ENCODE measurements around the gene SLC6A19. TPM values are rescaled to one million over a fixed set of nuclear protein-coding genes. Genes with fewer than 3 reads are reported as not detected.

The SLC6A19 gene
- total RNA-seq, 3 donors from 2014 or later: 0.08 TPM; not detected in 2

DNA sequence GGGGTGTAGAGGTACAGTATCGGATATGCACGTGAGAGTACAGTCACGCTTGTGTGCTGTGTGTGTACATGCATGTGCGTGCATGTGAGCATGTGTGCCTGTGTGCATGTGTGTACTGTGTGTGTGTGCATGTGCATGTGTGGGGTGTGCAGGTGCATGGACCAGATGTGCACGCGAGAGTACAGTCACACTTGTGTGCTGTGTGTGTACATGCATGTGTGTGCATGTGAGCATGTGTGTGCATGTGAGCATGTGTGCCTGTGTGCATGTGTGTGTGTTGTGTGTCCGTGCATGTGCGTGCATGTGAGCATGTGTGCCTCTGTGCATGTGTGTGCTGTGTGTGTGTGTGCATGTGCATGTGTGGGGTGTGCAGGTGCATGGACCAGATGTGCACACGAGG is 10.3 kb downstream of the SLC6A19 start:
- ATAC-seq: no peak
- no peaks in the 10 kb centered on the region for H3K36me3 Mint-ChIP-seq (ENCODE audit: insufficient read depth)
- no peaks in the 10 kb centered on the region for H3K9me3 Mint-ChIP-seq
- H3K4me1 Mint-ChIP-seq (ENCODE audit: low read depth): no peaks in the 10 kb centered on the region
- no peak for DNase-seq
- no peak overlapping the region for H3K4me3 Mint-ChIP-seq
- no peaks in the 10 kb centered on the region for H3K27me3 Mint-ChIP-seq (ENCODE audit: low read depth)

DNA sequence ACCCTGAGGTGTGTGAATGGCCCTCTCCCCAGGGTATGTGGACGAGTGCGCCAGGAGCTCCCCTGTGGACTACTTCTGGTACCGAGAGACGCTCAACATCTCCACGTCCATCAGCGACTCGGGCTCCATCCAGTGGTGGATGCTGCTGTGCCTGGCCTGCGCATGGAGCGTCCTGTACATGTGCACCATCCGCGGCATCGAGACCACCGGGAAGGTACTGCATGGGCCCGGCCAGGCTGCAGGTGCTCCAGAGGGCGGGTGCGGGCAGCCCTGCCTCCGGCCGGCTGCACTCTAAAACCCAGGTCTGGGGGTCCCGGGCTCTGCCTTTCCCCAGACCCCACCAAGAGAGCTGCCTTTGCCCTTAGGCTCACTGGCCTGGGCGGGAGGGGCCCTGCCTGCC is 10.9 kb downstream of the SLC6A19 start:
- Mint-ChIP-seq H3K27me3 (ENCODE audit: low read depth) (no peaks in the 10 kb centered on the region), H3K36me3 (ENCODE audit: insufficient read depth) (no peaks in the 10 kb centered on the region), H3K9me3 (no peaks in the 10 kb centered on the region), H3K4me1 (ENCODE audit: low read depth) (no peaks in the 10 kb centered on the region), H3K4me3 (no peak overlapping the region)
- no peak for ATAC-seq
- DNase-seq: no peak

DNA sequence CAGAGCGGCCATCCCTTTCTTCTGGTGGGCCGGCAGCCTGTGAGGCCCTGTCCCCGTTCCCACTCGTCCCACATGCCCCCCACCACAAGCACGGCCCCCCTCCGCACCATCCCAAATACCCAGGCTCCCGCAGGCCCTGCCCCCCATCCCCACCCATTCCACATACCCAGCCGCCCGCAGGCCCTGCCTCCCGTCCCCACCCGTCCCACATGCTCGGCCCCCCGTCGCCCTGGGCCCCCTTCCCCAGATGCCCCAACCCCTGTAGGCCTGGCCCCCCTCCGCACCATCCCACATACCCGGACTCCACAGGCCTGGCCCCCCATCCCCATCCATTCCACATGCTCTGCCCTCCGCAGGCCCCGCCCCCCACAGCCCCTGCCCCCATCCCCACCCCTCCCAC is 11.5 kb downstream of the SLC6A19 start:
- Mint-ChIP-seq H3K4me3 (no peak overlapping the region), H3K4me1 (ENCODE audit: low read depth) (no peaks in the 10 kb centered on the region), H3K9me3 (no peaks in the 10 kb centered on the region), H3K36me3 (ENCODE audit: insufficient read depth) (no peaks in the 10 kb centered on the region), H3K27me3 (ENCODE audit: low read depth) (no peaks in the 10 kb centered on the region)
- ATAC-seq (no peak), DNase-seq (no peak)

DNA sequence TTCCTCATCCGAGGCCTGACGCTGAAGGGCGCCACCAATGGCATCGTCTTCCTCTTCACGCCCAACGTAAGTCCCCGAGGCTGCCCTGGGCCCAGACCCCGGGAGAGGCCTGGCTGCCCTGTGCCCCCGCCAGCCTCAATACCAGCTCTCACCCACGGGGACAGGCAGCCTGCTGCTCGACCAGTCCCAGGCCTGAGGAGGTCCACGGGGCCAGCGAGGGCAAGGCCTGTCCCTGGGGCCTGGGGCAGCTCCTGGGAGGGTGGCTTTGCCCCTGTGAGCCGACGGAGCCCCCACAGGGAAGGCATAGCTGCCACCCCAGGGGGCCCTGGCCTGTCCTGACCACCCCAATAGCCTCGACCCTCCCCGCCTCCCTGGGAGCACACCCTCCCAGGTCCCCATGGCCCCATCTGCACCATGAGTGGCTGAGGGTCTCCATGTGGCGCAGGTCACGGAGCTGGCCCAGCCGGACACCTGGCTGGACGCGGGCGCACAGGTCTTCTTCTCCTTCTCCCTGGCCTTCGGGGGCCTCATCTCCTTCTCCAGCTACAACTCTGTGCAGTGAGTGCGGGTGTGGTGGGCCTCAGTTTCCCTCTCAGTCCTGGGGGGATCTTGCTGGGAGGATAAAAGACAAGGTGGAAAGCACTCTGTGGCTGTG is 12.2 kb downstream of the SLC6A19 start:
- ATAC-seq: no peak
- H3K4me1 Mint-ChIP-seq (ENCODE audit: low read depth): no peaks in the 10 kb centered on the region
- H3K36me3 Mint-ChIP-seq (ENCODE audit: insufficient read depth): no peaks in the 10 kb centered on the region
- no peaks in the 10 kb centered on the region for H3K9me3 Mint-ChIP-seq
- no peak for DNase-seq
- no peak overlapping the region for H3K4me3 Mint-ChIP-seq
- H3K27me3 Mint-ChIP-seq (ENCODE audit: low read depth): peaks cover 3% of the 10 kb centered on the region

DNA sequence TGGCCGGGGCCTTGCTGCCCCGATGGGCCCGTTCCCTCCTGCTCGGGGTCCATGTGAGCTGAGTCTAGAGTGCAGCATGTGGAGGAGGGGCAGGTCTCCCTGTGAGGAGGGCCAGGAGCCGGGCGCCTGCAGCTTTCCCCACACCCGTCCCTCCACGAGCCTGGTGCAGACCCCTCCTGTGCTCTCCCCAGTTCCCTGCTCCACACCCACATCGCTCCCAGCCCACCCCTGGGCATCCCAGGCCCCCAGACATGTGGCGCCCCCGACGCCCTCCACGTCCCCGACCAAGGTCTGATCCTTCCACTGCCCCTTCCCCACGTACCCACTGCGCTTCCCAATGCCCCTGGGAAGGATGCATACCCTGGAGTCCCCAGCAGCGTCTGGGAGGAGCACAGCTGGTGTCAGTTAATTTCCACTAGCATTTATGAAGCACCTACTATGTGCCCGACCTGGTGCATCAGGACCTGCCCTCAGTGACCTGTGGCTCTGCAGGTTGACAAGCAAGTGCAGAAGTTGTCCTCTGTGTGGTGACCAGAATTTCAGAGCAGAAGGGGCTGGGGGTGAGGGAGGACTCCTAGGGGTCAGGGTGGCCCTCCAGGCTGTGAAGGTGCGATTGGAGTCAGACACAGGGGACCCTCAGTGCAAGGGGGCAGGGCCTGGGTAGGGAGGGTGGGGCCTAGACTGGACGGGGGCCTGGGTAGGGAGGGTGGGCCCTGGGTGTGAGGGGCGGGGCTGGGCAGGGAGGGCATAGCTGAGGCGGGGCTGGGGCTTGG is 13.0 kb downstream of the SLC6A19 start:
- Mint-ChIP-seq H3K4me3 (no peak overlapping the region), H3K4me1 (ENCODE audit: low read depth) (no peaks in the 10 kb centered on the region), H3K9me3 (no peaks in the 10 kb centered on the region), H3K36me3 (ENCODE audit: insufficient read depth) (no peaks in the 10 kb centered on the region), H3K27me3 (ENCODE audit: low read depth) (peaks cover 5% of the 10 kb centered on the region)
- no peak for DNase-seq
- no peak for ATAC-seq

DNA sequence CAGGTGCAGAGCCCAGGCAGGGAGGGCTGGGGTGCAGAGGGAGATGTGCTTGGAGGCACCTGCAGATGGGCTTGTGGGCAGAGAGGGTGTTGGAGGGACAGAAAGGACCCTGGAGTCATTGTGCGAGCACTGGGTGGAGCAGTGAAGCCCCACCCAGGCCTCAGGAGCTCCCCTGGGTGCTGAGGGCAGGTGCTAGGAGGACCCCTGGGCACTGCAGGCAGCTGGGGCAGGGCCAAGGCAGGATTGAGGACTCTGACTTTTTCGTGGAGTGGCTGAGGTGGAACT is 13.5 kb downstream of the SLC6A19 start:
- Mint-ChIP-seq H3K27me3 (ENCODE audit: low read depth) (peaks cover 5% of the 10 kb centered on the region), H3K36me3 (ENCODE audit: insufficient read depth) (no peaks in the 10 kb centered on the region), H3K9me3 (no peaks in the 10 kb centered on the region), H3K4me3 (no peak overlapping the region), H3K4me1 (ENCODE audit: low read depth) (no peaks in the 10 kb centered on the region)
- no peak for DNase-seq
- ATAC-seq: no peak

DNA sequence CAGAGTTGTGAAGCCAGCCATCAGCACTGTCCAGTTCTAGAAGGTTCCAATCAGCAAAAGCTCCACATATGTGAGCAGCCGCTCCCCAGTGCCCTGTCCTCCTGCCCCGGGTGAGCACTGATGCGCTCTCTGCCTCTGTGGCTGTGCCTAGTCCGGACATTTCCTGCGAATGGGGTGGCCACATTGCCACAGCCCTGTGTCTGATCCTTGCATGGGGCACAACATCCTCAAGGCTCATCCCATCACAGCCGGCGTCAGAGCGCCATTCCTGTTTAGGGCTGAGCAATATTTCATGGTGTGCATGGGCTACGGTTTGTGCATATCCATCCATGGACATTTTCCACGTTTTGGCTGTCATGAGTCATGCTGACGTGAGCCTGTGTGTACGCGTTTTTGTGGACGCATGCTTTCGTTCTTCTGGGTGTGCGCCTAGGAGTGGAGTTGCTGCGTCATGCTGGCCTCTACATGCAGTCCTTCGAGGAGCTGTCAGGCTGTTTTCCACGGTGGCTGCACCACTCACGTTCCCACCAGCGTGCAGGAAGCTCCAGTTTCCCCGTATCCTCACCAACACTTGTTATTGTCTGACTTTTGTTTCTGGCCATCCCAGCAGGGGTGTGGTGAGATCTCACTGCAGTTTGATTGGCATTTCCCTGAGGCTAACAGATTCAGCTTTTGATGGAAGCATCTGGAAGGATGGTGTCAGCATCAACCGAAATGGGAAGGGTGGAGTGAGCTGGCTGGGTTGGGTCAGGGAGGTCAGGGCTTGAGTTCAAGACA is 14.1 kb downstream of the SLC6A19 start:
- Mint-ChIP-seq H3K36me3 (ENCODE audit: insufficient read depth) (no peaks in the 10 kb centered on the region), H3K4me3 (no peak overlapping the region), H3K4me1 (ENCODE audit: low read depth) (no peaks in the 10 kb centered on the region), H3K27me3 (ENCODE audit: low read depth) (peaks cover 5% of the 10 kb centered on the region), H3K9me3 (no peaks in the 10 kb centered on the region)
- ATAC-seq (no peak), DNase-seq (no peak)

DNA sequence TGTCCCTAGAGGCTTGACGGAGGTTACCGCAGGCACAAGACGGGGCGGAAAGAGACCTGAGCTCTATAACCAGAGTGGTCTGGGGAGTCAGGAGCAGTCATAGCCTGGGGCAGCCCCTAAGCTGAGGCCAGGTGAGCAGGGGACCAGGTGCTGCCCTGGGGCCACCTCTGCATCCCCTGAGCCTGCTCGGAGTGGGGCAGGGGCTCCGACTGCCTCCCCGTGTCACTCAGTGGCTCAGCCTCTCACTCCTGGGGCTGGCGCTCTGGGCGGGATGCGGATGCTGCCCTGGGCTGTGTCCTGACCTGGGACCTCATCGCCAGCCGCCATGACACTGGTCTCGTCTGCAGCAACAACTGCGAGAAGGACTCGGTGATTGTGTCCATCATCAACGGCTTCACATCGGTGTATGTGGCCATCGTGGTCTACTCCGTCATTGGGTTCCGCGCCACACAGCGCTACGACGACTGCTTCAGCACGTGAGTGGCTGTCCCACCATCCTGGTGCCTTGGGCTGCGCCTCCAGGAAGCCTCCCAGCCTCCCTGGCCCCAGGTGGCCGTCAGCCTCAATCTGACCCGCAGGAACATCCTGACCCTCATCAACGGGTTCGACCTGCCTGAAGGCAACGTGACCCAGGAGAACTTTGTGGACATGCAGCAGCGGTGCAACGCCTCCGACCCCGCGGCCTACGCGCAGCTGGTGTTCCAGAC is 15.0 kb downstream of the SLC6A19 start:
- H3K9me3 Mint-ChIP-seq: no peaks in the 10 kb centered on the region
- no peak for ATAC-seq

DNA sequence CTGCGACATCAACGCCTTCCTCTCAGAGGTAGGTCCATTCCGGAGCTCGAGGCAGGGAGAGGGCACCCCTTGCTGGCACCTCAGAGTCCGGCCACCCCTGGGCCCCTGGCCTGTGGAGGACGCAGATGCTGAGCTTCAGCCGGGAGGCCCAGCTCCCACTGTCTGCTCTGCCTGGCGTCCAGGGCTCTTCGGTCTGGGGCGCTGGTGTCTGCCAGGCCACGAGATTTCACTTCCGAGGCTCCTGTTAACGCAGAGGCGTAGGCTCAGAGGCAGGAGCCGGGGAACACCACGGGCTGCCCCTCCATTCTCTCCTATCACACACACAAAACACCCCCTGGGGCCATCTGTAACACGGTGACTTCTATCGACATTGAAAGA is 15.5 kb downstream of the SLC6A19 start:
- ATAC-seq (no peak), DNase-seq (no peak)
- Mint-ChIP-seq H3K9me3 (no peaks in the 10 kb centered on the region), H3K4me3 (no peak overlapping the region), H3K27me3 (ENCODE audit: low read depth) (peaks cover 5% of the 10 kb centered on the region), H3K4me1 (ENCODE audit: low read depth) (no peaks in the 10 kb centered on the region), H3K36me3 (ENCODE audit: insufficient read depth) (no peaks in the 10 kb centered on the region)

More for the DNA sequence above, 15.0 kb downstream of the SLC6A19 start:
- peaks cover 5% of the 10 kb centered on the region for H3K27me3 Mint-ChIP-seq (ENCODE audit: low read depth)
- H3K4me3 Mint-ChIP-seq: no peak overlapping the region
- H3K4me1 Mint-ChIP-seq (ENCODE audit: low read depth): no peaks in the 10 kb centered on the region
- no peaks in the 10 kb centered on the region for H3K36me3 Mint-ChIP-seq (ENCODE audit: insufficient read depth)
- no peak for DNase-seq

DNA sequence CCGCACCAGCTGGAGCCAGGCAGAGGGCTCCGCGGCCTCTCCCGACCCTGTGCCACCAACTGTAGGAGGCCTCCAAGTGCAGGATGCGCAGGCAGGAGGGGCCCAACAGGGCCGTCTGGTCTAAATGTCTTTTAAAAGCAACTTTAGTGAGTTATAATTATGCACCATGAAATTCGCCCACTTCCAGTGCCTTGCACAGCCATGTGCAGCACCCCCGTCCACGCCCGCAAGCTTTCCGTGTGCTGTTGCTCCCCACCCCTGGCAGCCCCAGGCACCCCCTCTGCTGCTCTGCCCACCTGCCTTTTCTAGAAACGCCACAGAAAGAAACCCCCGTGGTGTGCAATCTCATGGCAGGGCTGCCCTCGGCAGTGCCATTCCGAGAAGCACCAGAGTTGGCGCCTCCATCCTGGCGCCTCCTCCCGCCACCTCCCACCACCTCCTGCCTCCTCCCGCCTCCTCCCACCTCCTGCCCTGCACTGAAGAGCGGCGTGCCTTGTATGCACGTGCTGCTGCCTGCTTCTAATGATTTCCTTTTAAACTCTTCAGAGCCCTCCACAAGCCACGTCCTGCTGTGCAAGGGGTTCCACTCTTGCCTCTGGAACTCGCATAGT is 16.3 kb downstream of the SLC6A19 start:
- DNase-seq (no peak), ATAC-seq (no peak)
- Mint-ChIP-seq H3K9me3 (no peaks in the 10 kb centered on the region), H3K36me3 (ENCODE audit: insufficient read depth) (no peaks in the 10 kb centered on the region), H3K4me1 (ENCODE audit: low read depth) (no peaks in the 10 kb centered on the region), H3K27me3 (ENCODE audit: low read depth) (peaks cover 5% of the 10 kb centered on the region), H3K4me3 (no peak overlapping the region)

DNA sequence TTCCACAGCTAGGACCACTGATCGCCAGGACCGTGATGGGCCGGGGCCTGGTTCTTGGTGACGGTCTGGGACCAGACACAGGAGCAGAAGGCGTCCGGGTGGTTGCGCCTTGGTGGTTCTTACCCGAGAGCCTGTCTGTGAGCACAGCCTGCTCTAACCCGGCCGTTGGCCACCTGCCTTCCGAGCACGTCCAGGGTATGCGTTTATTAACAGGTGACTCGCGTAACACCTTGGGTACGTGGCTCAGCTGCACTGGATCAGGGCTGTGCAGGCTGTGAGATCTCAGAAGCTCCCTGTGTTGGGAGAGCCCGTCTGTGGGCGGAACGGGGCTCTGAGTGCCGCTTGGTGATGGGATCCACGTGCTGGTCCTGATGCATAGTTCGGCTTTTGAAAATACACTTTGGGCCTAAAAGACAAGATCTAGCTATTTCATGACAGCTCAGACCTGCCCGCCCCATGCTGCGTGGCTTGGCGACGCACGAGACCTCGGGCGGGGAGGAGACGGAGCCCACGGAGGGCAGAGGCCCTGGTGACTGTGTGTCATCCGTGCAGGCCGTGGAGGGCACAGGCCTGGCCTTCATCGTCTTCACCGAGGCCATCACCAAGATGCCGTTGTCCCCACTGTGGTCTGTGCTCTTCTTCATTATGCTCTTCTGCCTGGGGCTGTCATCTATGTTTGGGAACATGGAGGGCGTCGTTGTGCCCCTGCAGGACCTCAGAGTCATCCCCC is 17.1 kb downstream of the SLC6A19 start:
- no peak for ATAC-seq
- Mint-ChIP-seq H3K9me3 (no peaks in the 10 kb centered on the region), H3K4me3 (no peak overlapping the region), H3K36me3 (ENCODE audit: insufficient read depth) (no peaks in the 10 kb centered on the region), H3K27me3 (ENCODE audit: low read depth) (peaks cover 5% of the 10 kb centered on the region), H3K4me1 (ENCODE audit: low read depth) (no peaks in the 10 kb centered on the region)
- no peak for DNase-seq

DNA sequence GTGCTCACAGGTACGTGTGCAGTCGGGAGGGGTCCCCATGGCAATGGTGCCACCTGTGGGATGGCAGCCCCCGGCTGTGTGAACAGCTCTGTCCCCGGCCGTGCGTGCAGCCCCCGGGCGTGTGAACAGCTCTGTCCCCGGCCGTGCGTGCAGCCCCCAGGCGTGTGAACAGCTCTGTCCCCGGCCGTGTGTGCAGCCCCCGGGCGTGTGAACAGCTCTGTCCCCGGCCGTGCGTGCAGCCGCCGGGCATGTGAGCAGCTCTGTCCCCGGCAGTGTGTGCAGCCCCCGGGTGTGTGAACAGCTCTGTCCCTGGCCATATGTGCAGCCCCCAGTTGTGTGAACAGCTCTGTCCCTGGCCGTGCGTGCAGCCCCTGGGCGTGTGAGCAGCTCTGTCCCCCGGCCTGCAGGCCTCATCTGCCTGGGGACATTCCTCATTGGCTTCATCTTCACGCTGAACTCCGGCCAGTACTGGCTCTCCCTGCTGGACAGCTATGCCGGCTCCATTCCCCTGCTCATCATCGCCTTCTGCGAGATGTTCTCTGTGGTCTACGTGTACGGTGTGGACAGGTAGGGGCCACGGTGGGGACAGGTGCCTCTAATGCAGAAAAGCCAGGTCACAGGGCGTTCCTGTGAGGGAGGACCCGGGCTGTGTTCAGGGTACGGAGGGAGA is 17.8 kb downstream of the SLC6A19 start:
- no peaks in the 10 kb centered on the region for H3K9me3 Mint-ChIP-seq
- peaks cover 5% of the 10 kb centered on the region for H3K27me3 Mint-ChIP-seq (ENCODE audit: low read depth)
- ATAC-seq: no peak
- no peaks in the 10 kb centered on the region for H3K4me1 Mint-ChIP-seq (ENCODE audit: low read depth)
- DNase-seq: no peak
- H3K4me3 Mint-ChIP-seq: no peak overlapping the region
- H3K36me3 Mint-ChIP-seq (ENCODE audit: insufficient read depth): no peaks in the 10 kb centered on the region

DNA sequence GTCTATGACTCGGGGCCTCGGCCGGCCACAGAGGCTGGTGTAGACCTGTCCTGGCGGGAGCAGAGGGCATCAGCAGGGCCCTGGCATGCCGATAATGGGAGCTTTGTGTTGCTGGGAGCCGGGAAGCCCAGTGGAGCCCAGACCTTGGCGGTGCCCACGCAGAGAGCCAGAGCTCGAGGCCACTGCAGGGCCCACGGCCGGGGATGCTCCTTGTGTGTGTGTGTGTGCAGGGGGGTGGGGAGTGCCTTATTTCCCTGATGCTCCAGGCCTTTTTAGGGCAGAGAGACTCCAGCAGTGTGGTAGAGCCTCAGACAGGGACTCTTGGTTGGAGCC is 18.3 kb downstream of the SLC6A19 start:
- H3K9me3 Mint-ChIP-seq: no peaks in the 10 kb centered on the region
- DNase-seq (no peak), ATAC-seq (no peak)
- no peak overlapping the region for H3K4me3 Mint-ChIP-seq
- no peaks in the 10 kb centered on the region for H3K4me1 Mint-ChIP-seq (ENCODE audit: low read depth)
- H3K27me3 Mint-ChIP-seq (ENCODE audit: low read depth): peaks cover 5% of the 10 kb centered on the region
- H3K36me3 Mint-ChIP-seq (ENCODE audit: insufficient read depth): no peaks in the 10 kb centered on the region
